Right forelimb (tissue), 1 donor: Measurements from ENCODE around the gene SAMM50.
"Not testable (repeated sequence)": the region's sequence is repeated elsewhere in the genome, so short reads cannot be mapped to it uniquely, and the experiment has no call there.

ENCODE experiments used
- DNase-seq: peaks from one replicate; pipeline ENCODE4 v3.0.0-alpha.2; 2018

SAMM50 gene

GRCh38 chr22:44003405-44004103, 48.3 kb downstream of the SAMM50 start:
- DNase-seq, result no peak

GRCh38 chr22:44004104-44004460, 48.8 kb downstream of the SAMM50 start:
- DNase-seq, result no peak

- DNase-seq, result no peak
Measured at GRCh38 chr22:44005524-44005923, 50.3 kb downstream of the SAMM50 start.

GRCh38 chr22:44012162-44012561, 56.9 kb downstream of the SAMM50 start:
- DNase-seq, result no peak

GRCh38 chr22:44012591-44012990, 57.3 kb downstream of the SAMM50 start:
- DNase-seq, result no peak

GRCh38 chr22:44014241-44014640, 59.0 kb downstream of the SAMM50 start:
- DNase-seq, result no peak

- not testable (repeated sequence) for DNase-seq
Measured at GRCh38 chr22:44016586-44016985, 61.3 kb downstream of the SAMM50 start.

- no peak for DNase-seq
Measured at GRCh38 chr22:44018594-44018993, 63.4 kb downstream of the SAMM50 start.

- DNase-seq, result no peak
Measured at GRCh38 chr22:44019416-44019815, 64.2 kb downstream of the SAMM50 start.

- no peak for DNase-seq
Measured at GRCh38 chr22:44019846-44020245, 64.6 kb downstream of the SAMM50 start.

GRCh38 chr22:44020981-44021380, 65.7 kb downstream of the SAMM50 start:
- DNase-seq, result no peak

- peak; percentile 71 for DNase-seq
Measured at GRCh38 chr22:44023404-44024287, 68.4 kb downstream of the SAMM50 start.

GRCh38 chr22:44024288-44024921, 69.2 kb downstream of the SAMM50 start, which contains the start of gene PARVB:
Gene PARVB (plus strand): TSS chr22:44024302. CDS start chr22:44024340, 38 bp downstream.
- no peak for DNase-seq

- DNase-seq, result no peak
Measured at GRCh38 chr22:44025171-44026065, 70.2 kb downstream of the SAMM50 start.

- no peak for DNase-seq
Measured at GRCh38 chr22:44026066-44026629, 70.9 kb downstream of the SAMM50 start.

GRCh38 chr22:44026630-44027511, 71.6 kb downstream of the SAMM50 start:
- peak; percentile 61 for DNase-seq

- DNase-seq, result no peak
Measured at GRCh38 chr22:44028091-44028490, 72.8 kb downstream of the SAMM50 start.

GRCh38 chr22:44029069-44029468, 73.8 kb downstream of the SAMM50 start:
- DNase-seq, result no peak

- DNase-seq, result no peak
Measured at GRCh38 chr22:44030051-44030701, 74.9 kb downstream of the SAMM50 start.

GRCh38 chr22:44030702-44031082, 75.5 kb downstream of the SAMM50 start:
- no peak for DNase-seq
